HFF-Myc (cell line): ENCODE results near the gene MAB21L3.

ENCODE experiments used
- DNase-seq: peaks from one replicate; pipeline ENCODE4 v3.0.0-alpha.2; 2011; ENCODE audit warnings: low read depth; ENCODE audit errors: extremely low read depth
- H3K4me3 ChIP-seq: replicated peaks from 2 replicates; pipeline ENCODE4 v1.5.1; 2011; ENCODE audit warnings: low read depth, mild to moderate bottlenecking, control low read depth, low read length
- CTCF ChIP-seq: IDR thresholded peaks from 2 replicates; pipeline ENCODE4 v1.5.1; 2012; ENCODE audit warnings: mild to moderate bottlenecking, low read depth, low read length, control low read depth; ENCODE audit errors: missing control alignments

The MAB21L3 gene

GRCh38 chr1:116159177-116159576, 48.0 kb downstream of the MAB21L3 start:
- TF ChIP-seq CTCF = no peak
- H3K4me3 ChIP-seq = no peak overlapping the region
- DNase-seq = no peak

DNA sequence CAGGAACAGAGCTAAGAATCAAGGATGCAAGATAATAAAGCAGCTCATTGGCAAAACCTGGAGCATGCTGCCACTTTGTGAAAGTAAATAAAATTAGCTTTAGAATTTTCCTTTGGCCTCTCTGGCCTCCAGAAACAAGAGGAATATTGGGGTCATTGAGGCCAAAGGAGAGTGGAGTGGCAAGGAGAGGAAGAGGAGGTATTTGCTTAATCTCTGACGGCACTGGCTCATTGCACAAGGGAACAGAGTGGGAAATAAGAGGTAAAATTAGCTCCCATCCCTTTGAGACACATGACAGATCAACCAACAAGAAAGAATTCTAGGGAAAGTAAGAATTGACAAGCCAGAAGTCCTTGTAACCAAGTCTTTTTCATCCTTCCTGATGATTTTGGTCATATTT, 48.4 kb downstream of the MAB21L3 start:
- DNase-seq = no peak
- H3K4me3 ChIP-seq = no peak overlapping the region
- TF ChIP-seq CTCF = no peak

DNA sequence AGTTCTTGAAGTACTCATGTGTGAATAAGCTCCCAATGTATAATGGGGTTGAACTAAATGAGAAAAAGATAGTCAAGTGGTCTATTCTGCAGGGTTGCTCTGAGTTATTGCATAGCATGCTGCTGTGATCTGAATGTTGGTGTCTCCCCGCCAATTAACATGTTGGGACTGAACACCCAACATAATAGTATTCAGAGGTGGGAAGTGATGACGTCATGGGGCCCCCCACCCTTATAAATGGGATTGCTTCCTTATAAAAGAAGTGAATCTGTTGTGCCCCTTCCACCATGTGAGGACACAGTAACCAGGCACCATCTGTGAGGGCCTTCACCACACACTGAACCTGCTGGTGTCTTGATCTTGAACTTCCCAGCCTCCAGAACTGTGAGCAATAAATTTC, 50.2 kb downstream of the MAB21L3 start:
- no peak for DNase-seq
- H3K4me3 ChIP-seq = no peak overlapping the region
- TF ChIP-seq CTCF = no peak

GRCh38 chr1:116161877-116162390, 50.7 kb downstream of the MAB21L3 start:
- DNase-seq = no peak
- TF ChIP-seq CTCF = no peak
- H3K4me3 ChIP-seq = no peak overlapping the region

GRCh38 chr1:116163533-116163932, 52.3 kb downstream of the MAB21L3 start:
- TF ChIP-seq CTCF = no peak
- H3K4me3 ChIP-seq = no peak overlapping the region
- DNase-seq = no peak

- no peak for DNase-seq
- no peak overlapping the region for H3K4me3 ChIP-seq
- no peak for TF ChIP-seq CTCF
Observed at GRCh38 chr1:116164150-116164549, 53.0 kb downstream of the MAB21L3 start.
